Measurements from ENCODE around the gene AOPEP.

The AOPEP gene

DNA sequence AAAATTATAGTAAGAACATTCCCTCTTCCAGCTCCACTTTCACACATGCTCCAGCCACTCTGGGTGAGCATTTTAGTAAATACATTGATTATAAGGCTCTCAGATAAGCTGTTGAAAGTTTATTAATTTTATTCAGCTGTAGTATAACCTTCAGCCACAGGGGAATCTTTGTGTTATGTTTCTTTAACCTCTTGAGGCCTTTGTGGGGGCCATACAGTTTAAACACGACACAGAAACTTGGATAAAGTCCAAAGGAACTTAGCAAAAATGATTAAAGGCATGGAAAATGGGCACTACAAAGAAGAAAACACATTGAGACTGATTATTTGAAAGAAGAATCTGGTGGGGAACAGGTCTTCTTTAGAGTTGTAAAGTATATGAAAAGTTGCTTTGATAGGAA is 70.2 kb downstream of the AOPEP start:
- no peak for DNase-seq

DNA sequence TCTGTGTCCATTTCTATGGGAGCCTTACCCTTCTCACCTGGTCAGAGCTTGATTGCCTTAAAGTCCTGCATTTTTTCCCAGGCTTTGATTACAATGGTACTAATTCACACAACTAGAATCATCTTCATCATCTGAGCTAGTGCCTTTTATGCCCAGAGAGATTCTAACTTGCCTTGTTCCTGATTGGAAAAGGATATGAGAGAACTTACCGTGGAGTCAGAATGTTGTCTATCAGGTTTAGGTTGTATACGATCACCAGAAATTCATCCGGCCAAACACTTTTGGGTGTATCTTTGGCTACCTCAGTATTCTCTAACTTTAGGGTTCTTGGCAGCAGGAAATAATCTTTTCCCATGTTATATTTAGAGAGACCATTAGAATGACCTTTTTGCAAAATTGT is 71.7 kb downstream of the AOPEP start:
- DNase-seq: no peak

- DNase-seq: no peak
Measured at GRCh38 chr9:94798708-94799107, 72.2 kb downstream of the AOPEP start.

DNA sequence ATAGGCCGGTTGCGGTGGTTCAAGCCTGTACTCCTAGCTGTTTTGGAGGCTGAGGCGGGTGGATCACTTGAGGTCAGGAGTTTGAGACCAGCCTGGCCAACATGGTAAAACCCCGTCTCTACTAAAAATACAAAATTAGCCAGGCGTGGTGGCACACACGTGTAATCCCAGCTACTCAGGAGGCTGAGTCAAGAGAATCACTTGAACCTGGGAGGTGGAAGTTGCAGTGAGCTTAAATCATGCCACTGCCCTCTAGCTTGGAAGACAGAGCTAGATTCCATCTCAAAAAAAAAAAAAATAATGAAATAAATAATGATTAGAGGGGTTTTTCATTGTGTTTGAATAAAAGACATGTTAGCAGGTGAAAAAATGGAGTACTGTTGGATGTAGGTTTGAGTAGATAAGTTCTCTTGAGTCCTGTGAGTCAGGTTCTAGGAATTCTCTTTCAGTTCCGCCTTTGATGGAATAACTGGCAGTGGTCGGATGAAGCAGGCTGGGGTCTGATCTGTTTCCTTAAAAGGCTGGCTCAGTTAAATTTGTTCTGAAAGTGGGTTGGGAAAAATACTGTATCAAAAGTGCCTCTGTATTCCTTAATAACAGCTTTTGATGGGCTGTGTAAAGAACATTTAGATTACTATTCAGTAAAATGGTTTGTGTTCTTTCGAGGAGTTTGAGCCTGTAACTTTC is 73.2 kb downstream of the AOPEP start:
- DNase-seq: peak; percentile 84

- DNase-seq: no peak
Measured at GRCh38 chr9:94800424-94801117, 74.1 kb downstream of the AOPEP start.

DNA sequence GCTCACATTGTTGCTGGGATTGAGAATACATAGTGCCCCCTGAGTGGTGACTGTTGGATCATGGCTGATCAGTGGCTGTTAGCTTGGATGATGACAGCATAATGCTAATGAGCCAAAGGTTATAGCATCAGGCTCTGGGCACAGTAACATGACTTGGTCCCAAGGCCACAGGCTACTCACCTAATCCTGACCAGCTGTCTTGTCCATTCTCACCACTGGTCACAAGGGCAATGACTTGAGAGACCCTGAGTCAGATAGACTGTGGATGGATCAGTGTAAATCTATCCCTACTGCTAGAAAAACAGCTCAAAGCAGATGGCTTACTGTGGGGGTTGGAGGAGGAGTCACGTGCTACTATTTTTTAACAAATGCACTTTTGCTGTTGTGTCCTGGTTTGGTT is 74.7 kb downstream of the AOPEP start:
- peak; percentile 32 for DNase-seq

GRCh38 chr9:94801681-94802080 is 75.2 kb downstream of the AOPEP start:
- peak; percentile 83 for DNase-seq

- DNase-seq: no peak
Measured at GRCh38 chr9:94802251-94802650, 75.8 kb downstream of the AOPEP start.

DNA sequence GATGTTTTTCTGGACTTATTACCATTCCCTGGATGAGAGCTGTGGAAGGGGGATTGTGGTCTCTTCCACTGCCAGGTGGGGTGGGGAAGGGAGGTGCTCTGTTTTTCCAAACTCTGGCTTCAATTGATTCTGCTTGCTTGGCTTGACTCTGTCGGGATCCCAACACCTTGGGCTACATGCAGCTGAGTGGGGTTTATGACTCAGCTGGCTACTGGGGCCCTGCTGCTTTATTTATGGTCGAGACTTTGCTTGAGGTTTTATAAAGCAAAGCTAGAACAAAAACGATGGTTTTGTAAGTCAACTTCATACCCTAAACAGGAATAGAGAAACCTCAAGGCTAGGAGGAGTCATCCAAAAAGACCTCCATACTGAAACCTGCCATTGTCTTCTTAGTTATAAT is 76.3 kb downstream of the AOPEP start:
- DNase-seq: peak; percentile 79

GRCh38 chr9:94804316-94804715 is 77.8 kb downstream of the AOPEP start:
- DNase-seq: no peak

GRCh38 chr9:94805051-94805489 is 78.6 kb downstream of the AOPEP start:
- no peak for DNase-seq

DNA sequence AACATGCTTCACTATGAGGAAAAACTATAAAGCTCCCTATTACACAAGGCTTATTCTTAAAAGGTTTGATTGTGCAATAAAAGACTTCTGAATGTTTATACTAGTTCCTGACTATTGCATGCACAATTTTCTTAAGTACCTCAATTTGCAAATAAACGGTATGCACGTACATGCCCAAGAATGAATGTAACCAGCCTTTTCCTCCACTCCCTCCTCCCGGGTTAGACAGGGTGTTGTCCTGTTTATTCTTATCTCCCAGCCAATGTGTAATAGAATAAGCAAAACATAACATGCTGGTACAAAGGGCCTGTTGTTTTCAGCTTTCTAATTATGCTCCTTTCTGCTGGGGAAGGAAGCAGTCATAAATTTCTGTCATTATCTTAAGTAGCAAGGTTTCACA is 79.1 kb downstream of the AOPEP start:
- DNase-seq: peak; percentile 64

- no peak for DNase-seq
Measured at GRCh38 chr9:94806307-94806893, 79.9 kb downstream of the AOPEP start.

- DNase-seq: no peak
Measured at GRCh38 chr9:94807556-94807955, 81.1 kb downstream of the AOPEP start.

DNA sequence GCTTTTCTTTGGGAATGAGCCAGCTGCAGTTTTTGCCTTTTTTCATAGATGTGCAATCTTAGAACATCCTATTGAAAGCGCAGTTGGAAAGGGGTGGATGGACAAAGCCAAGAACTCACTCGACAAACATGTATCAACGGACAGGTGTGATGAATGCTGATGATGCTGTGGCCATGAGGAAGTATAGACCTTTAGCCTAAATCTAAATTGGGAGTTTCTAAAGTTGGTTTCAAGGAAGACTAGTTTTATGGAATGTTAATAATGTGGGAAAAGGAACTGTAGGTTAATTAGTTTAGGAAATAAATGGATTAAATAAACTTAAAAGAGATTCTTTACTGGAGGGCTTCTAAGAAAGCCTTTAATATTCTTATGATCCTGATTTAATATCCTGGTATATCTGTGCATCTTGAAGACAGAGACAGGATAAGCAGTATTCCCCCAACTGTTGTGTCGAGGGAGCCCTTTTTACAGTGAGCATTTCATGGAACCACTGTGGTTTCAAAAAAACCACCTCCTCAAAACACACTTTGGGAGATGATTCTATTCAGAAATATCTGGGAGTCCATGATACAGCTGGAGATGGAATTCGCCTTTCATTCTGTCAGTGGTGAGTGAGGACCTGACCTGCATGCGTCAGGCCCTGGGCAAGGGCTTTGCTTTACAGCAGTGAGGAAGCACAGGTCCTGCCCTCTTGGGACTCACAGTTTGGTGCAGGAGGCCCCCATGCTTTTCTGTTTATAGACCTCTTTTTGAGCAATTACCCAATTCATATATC is 82.6 kb downstream of the AOPEP start:
- no peak for DNase-seq

- no peak for DNase-seq
Measured at GRCh38 chr9:94809778-94810177, 83.3 kb downstream of the AOPEP start.

- no peak for DNase-seq
Measured at GRCh38 chr9:94811074-94811473, 84.6 kb downstream of the AOPEP start.

- DNase-seq: peak; percentile 73
Measured at GRCh38 chr9:94812343-94812742, 85.8 kb downstream of the AOPEP start.

- no peak for DNase-seq
Measured at GRCh38 chr9:94813379-94813778, 86.9 kb downstream of the AOPEP start.

DNA sequence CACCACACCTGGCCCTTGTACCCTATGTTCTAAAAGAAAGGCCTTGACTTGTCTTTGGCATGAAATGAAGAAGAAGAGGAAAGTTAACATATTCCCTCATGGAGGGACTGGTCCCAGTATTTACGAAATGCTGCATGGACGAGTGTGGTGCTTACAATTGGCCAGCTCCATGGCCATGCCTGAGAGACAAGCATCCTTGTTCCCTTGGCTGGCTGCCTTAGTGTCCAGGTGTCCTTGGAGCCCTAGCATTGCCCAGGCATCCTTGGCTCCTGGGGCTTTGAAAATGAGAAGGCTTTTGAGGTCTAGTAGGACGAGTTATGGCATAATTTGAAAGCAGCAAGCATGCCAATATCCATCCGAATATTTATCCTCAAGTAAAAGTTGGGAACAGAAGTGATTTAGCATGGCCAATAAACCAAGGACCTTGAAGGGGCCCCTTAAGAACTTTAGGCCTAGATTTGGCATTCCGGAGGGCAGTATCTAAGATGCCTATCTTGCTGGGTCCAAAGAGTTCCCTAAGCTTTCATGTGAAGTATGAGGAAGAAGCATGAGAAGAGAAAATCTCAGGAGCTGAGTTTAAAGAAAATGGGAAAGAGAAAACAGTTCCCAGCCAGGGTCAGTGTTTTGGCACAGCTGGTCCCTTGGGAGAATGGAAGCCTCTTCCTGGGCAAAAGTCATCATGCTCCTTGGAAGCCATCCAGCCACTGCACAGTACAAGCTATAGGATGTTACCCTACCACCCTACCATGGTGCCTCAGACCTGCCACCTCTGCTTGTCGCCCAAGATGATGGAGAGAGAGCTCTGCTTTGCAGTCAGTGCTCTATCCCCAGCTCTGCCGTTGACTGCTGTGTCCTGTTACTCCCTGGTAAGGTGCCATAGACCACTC is 91.0 kb downstream of the AOPEP start:
- DNase-seq: peak; percentile 17

GRCh38 chr9:94818178-94818541 is 91.7 kb downstream of the AOPEP start:
- DNase-seq: peak; percentile 18

GRCh38 chr9:94819161-94819687 is 92.7 kb downstream of the AOPEP start:
- no peak for DNase-seq

Data from fibroblast of skin of right biceps (primary cell).